ENCODE data around the gene MLST8. TPM values are rescaled to one million over a fixed set of nuclear protein-coding genes. Genes with fewer than 3 reads are reported as not detected.

The MLST8 gene
- total and polyA plus RNA-seq, 7 donors, result 30.6 to 58.7 (median 41.4) TPM

GRCh38 chr16:2161911-2162310 is 43.3 kb upstream of the MLST8 start:
- H3K27me3 ChIP-seq, result no peaks in the 10 kb centered on the region
- no peak for DNase-seq
- no peak overlapping the region for H3K4me3 ChIP-seq
- peaks cover 0 to 58% (median 53%) of the 10 kb centered on the region in 4 donors for H3K4me1 ChIP-seq
- WGBS, 2 donors, result 94 to 95% methylated on average over 10 of the region's 10 CpGs
- H3K27ac ChIP-seq, result peak overlapping the region; percentile 90 to 96 (median 94)
- TF ChIP-seq POLR2AphosphoS5 (IDR thresholded peaks at IDR 0.05) (no peak), CTCF (IDR thresholded peaks at IDR 0.05) (no peak), EP300 (IDR thresholded peaks at IDR 0.05) (no peak), POLR2A (IDR thresholded peaks at IDR 0.05) (no peak)
- no peaks in the 10 kb centered on the region for H3K9me3 ChIP-seq
- peaks cover 0 to 20% (median 13%) of the 10 kb centered on the region in 4 donors for H3K36me3 ChIP-seq
- intact Hi-C loops (cut with DNase I), result no loop called here

GRCh38 chr16:2162676-2163118 is 42.6 kb upstream of the MLST8 start:
- Histone ChIP-seq H3K9me3 (no peaks in the 10 kb centered on the region), H3K4me1 (peaks cover 0 to 50% (median 45%) of the 10 kb centered on the region in 4 donors), H3K27ac (peak overlapping the region in 2 of 4 donors; percentile 22 to 90), H3K4me3 (no peak overlapping the region), H3K36me3 (peaks cover 0 to 27% (median 20%) of the 10 kb centered on the region in 4 donors), H3K27me3 (no peaks in the 10 kb centered on the region)
- intact Hi-C loops (cut with DNase I), result no loop called here
- DNase-seq, result no peak
- WGBS, 2 donors, result 58 to 87% methylated on average over 13 of the region's 13 CpGs
- TF ChIP-seq EP300 (IDR thresholded peaks at IDR 0.05) (no peak), POLR2AphosphoS5 (IDR thresholded peaks at IDR 0.05) (no peak), CTCF (IDR thresholded peaks at IDR 0.05) (no peak), POLR2A (IDR thresholded peaks at IDR 0.05) (no peak)

GRCh38 chr16:2163211-2163881 is 41.9 kb upstream of the MLST8 start:
- intact Hi-C loops (cut with DNase I), result no loop called here
- no peak for DNase-seq
- no peak for TF ChIP-seq EP300 (IDR thresholded peaks at IDR 0.05)
- no peak for TF ChIP-seq CTCF (IDR thresholded peaks at IDR 0.05)
- no peak for TF ChIP-seq POLR2AphosphoS5 (IDR thresholded peaks at IDR 0.05)
- no peak for TF ChIP-seq POLR2A (IDR thresholded peaks at IDR 0.05)
- Histone ChIP-seq H3K4me3 (no peak overlapping the region), H3K27ac (peak overlapping the region in 1 of 4 donors; percentile 22), H3K9me3 (no peaks in the 10 kb centered on the region), H3K27me3 (no peaks in the 10 kb centered on the region), H3K36me3 (peaks cover 0 to 34% (median 26%) of the 10 kb centered on the region in 4 donors), H3K4me1 (peaks cover 0 to 44% (median 39%) of the 10 kb centered on the region in 4 donors)
- 31 to 77% methylated on average over 26 of the region's 26 CpGs for WGBS, 2 donors

- Histone ChIP-seq H3K9me3 (no peaks in the 10 kb centered on the region), H3K4me3 (no peak overlapping the region), H3K27ac (no peak overlapping the region), H3K4me1 (peaks cover 0 to 19% (median 13%) of the 10 kb centered on the region in 4 donors), H3K36me3 (peaks cover 0 to 59% (median 31%) of the 10 kb centered on the region in 4 donors), H3K27me3 (no peaks in the 10 kb centered on the region)
- intact Hi-C loops (cut with DNase I), result no loop called here
- WGBS, 2 donors, result 96% methylated on average over 12 of the region's 12 CpGs
- TF ChIP-seq CTCF (IDR thresholded peaks at IDR 0.05) (no peak), EP300 (IDR thresholded peaks at IDR 0.05) (no peak), POLR2A (IDR thresholded peaks at IDR 0.05) (no peak)
- no peak for DNase-seq
Measured at GRCh38 chr16:2165861-2166260, 39.4 kb upstream of the MLST8 start.
